WTC11 (cell line): ENCODE results near the gene CDA. TPM values are rescaled to one million over a fixed set of nuclear protein-coding genes. Genes with fewer than 3 reads are reported as not detected.

ENCODE experiments used
- ATAC-seq: fragments of 200-7000 bp; cut with Tn5 transposase; 2 replicates; pipeline ENCODE4 v1.10.0; 2021; ENCODE audit warnings: mild to moderate bottlenecking, moderate library complexity
- CTCF ChIA-PET: fragments of 300-600 bp; sonication (Branson Sonifier 250); formaldehyde crosslinking; loops from one replicate; lab custom pipeline; 2021; ENCODE audit warnings: antibody characterized with exemption; lab: Charles Lee
- POLR2A ChIA-PET: fragments of 350-600 bp; sonication (Branson Sonifier 250); formaldehyde crosslinking; loops from one replicate; lab custom pipeline; 2021; ENCODE audit warnings: antibody characterized with exemption; lab: Charles Lee
- DNase-seq: peaks from one replicate; pipeline ENCODE4 v3.0.0; 2021; ENCODE audit warnings: low spot score
- H3K27ac Mint-ChIP-seq: 2 replicates; pipeline ENCODE4 v1.8.0; 2021; ENCODE audit warnings: mixed read lengths
- H3K27me3 Mint-ChIP-seq: 2 replicates; pipeline ENCODE4 v1.8.0; 2021; ENCODE audit warnings: low read depth, mild to moderate bottlenecking, moderate library complexity, mixed read lengths
- H3K36me3 Mint-ChIP-seq: 2 replicates; pipeline ENCODE4 v1.8.0; 2021; ENCODE audit warnings: mixed read lengths
- H3K4me1 Mint-ChIP-seq: 2 replicates; pipeline ENCODE4 v1.8.0; 2022; ENCODE audit warnings: mixed read lengths
- H3K4me3 Mint-ChIP-seq: 2 replicates; pipeline ENCODE4 v1.8.0; 2021; ENCODE audit warnings: mild to moderate bottlenecking, moderate library complexity, mixed read lengths
- H3K9me3 Mint-ChIP-seq: 2 replicates; pipeline ENCODE4 v1.8.0; 2021; ENCODE audit warnings: mixed read lengths
- GTF2I ChIP-seq: fragments of 250-450 bp; sonication (Bioruptor Pico); conservative IDR thresholded peaks from 2 replicates; pipeline ENCODE4 v1.4.0; 2021; ENCODE audit warnings: mild to moderate bottlenecking
- NR3C1 ChIP-seq: sonication (generic); formaldehyde crosslinking; conservative IDR thresholded peaks from 2 replicates; pipeline ENCODE4 v1.8.1; 2023; ENCODE audit warnings: low read depth, mild to moderate bottlenecking, missing genetic modification reagents
- OVOL2 ChIP-seq: fragments of 250-450 bp; sonication (Bioruptor Pico); IDR thresholded peaks from 2 replicates; pipeline ENCODE4 v1.9.0; 2021; ENCODE audit warnings: mild to moderate bottlenecking, borderline replicate concordance
- ZNF416 ChIP-seq: fragments of 250-450 bp; sonication (Bioruptor Pico); IDR thresholded peaks from 2 replicates; pipeline ENCODE4 v1.9.0; 2021; ENCODE audit warnings: mild to moderate bottlenecking, inconsistent platforms
- total RNA-seq: library from RNA; stranded (reverse); gene quantifications from 3 replicates; pipeline ENCODE4 v1.2.3, GENCODE V29; 2021
- TF ChIP-seq, protein P1 (sequence below): sonication (generic); formaldehyde crosslinking; IDR thresholded peaks from 2 replicates; pipeline ENCODE4 v1.8.1; 2023; ENCODE audit warnings: mild to moderate bottlenecking, missing genetic modification reagents
- TF ChIP-seq, protein P2 (sequence below): fragments of 250-450 bp; sonication (Bioruptor Pico); IDR thresholded peaks from 2 replicates; pipeline ENCODE4 v1.8.0; 2021; ENCODE audit warnings: mild to moderate bottlenecking
- TF ChIP-seq, protein P3 (sequence below): sonication (generic); formaldehyde crosslinking; IDR thresholded peaks from 2 replicates; pipeline ENCODE4 v1.8.1; 2022; ENCODE audit warnings: missing genetic modification reagents, borderline replicate concordance
- TF ChIP-seq, protein P4 (sequence below): fragments of 250-450 bp; sonication (Bioruptor Pico); IDR thresholded peaks from 2 replicates; pipeline ENCODE4 v1.9.0; 2021; ENCODE audit warnings: mild to moderate bottlenecking
- TF ChIP-seq, protein P5 (sequence below): fragments of 250-450 bp; sonication (Bioruptor Pico); IDR thresholded peaks from 2 replicates; pipeline ENCODE4 v1.9.0; 2021; ENCODE audit warnings: moderate library complexity, mild to moderate bottlenecking, inconsistent platforms, borderline replicate concordance
- TF ChIP-seq, protein P6 (sequence below): sonication (generic); formaldehyde crosslinking; IDR thresholded peaks from 2 replicates; pipeline ENCODE4 v1.8.0; 2023; ENCODE audit warnings: missing genetic modification reagents
- TF ChIP-seq, protein P7 (sequence below): fragments of 250-450 bp; sonication (Bioruptor Pico); IDR thresholded peaks from 2 replicates; pipeline ENCODE4 v1.9.0; 2021; ENCODE audit warnings: mild to moderate bottlenecking, borderline replicate concordance
- TF ChIP-seq, protein P8 (sequence below): sonication (generic); formaldehyde crosslinking; IDR thresholded peaks from 2 replicates; pipeline ENCODE4 v1.8.1; 2023; ENCODE audit warnings: mild to moderate bottlenecking, missing genetic modification reagents, moderate library complexity

The CDA gene
- total RNA-seq, 1 experiment from 2014 or later = 12.5 TPM

DNA sequence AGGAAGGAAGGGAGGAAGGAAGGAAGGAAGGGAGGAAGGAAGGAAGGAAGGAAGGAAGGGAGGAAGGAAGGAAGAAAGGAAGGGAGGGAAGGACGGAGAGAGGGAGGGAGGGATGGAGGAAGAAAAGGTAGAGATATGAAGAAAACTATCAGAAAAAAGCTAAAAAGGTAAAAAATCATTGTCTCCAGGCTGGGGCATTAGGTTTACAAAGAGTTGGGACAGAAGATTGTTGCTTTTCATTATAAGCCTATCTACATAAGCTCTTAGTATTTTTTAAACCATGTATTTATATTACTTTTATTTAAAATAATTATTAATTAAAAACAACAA is 37.2 kb downstream of the CDA start:
- CTCF ChIA-PET = interaction anchor here (0.6 to 2.9 kb wide), 7 partner anchors 8 to 195 kb away, joined by 3 to 14 read pairs (median 3); partner anchors contain the start of gene CDA
- ATAC-seq = no peak

DNA sequence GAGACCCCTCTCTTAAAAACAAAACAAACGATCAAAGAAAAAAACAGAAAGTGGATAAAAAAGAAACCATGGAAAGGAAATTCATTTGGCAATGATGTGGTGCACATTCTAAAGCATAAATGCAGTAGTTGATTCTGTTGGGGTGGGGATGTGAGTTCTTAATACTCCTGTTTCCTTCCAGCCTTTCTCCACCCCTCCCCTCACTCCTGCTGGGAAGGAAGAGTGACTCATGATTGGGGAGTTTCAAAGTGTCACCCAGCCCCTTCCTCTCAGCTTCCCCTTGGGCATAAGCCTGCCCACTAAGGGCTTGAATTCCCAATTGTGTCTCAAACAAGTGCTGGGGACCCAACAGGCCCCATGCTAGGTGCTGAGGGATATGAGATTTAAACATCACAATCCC is 37.6 kb downstream of the CDA start:
- H3K9me3 Mint-ChIP-seq = peaks cover 38% of the 10 kb centered on the region
- peak overlapping the region; percentile 83 for H3K27ac Mint-ChIP-seq
- H3K36me3 Mint-ChIP-seq = peaks cover 35% of the 10 kb centered on the region
- ChIA-PET CTCF (interaction anchor here (1.3 to 2.9 kb wide), 2 partner anchors 51 to 196 kb away, joined by 3 to 13 read pairs; no protein-coding TSS in a partner anchor), POLR2A (no interaction called here)
- peaks cover 9% of the 10 kb centered on the region for H3K27me3 Mint-ChIP-seq
- H3K4me3 Mint-ChIP-seq = no peak overlapping the region
- no peak for DNase-seq
- peaks cover 41% of the 10 kb centered on the region for H3K4me1 Mint-ChIP-seq
- ATAC-seq = no peak
- TF ChIP-seq, protein P1, sequence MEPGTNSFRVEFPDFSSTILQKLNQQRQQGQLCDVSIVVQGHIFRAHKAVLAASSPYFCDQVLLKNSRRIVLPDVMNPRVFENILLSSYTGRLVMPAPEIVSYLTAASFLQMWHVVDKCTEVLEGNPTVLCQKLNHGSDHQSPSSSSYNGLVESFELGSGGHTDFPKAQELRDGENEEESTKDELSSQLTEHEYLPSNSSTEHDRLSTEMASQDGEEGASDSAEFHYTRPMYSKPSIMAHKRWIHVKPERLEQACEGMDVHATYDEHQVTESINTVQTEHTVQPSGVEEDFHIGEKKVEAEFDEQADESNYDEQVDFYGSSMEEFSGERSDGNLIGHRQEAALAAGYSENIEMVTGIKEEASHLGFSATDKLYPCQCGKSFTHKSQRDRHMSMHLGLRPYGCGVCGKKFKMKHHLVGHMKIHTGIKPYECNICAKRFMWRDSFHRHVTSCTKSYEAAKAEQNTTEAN = no peak
- TF ChIP-seq NR3C1 = no peak

More for the DNA sequence above, 37.2 kb downstream of the CDA start:
- no peak overlapping the region for H3K4me3 Mint-ChIP-seq
- no peak overlapping the region; the same call in 1 of the 2 replicates for H3K27ac Mint-ChIP-seq
- no peak for DNase-seq
- peaks cover 7% of the 10 kb centered on the region for H3K27me3 Mint-ChIP-seq
- TF ChIP-seq, protein P2, sequence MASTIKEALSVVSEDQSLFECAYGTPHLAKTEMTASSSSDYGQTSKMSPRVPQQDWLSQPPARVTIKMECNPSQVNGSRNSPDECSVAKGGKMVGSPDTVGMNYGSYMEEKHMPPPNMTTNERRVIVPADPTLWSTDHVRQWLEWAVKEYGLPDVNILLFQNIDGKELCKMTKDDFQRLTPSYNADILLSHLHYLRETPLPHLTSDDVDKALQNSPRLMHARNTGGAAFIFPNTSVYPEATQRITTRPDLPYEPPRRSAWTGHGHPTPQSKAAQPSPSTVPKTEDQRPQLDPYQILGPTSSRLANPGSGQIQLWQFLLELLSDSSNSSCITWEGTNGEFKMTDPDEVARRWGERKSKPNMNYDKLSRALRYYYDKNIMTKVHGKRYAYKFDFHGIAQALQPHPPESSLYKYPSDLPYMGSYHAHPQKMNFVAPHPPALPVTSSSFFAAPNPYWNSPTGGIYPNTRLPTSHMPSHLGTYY (CRISPR knock-in tag) = no peak
- TF ChIP-seq, protein P3, sequence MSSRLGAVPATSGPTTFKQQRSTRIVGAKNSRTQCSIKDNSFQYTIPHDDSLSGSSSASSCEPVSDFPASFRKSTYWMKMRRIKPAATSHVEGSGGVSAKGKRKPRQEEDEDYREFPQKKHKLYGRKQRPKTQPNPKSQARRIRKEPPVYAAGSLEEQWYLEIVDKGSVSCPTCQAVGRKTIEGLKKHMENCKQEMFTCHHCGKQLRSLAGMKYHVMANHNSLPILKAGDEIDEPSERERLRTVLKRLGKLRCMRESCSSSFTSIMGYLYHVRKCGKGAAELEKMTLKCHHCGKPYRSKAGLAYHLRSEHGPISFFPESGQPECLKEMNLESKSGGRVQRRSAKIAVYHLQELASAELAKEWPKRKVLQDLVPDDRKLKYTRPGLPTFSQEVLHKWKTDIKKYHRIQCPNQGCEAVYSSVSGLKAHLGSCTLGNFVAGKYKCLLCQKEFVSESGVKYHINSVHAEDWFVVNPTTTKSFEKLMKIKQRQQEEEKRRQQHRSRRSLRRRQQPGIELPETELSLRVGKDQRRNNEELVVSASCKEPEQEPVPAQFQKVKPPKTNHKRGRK (CRISPR knock-in tag) = 0 out of 2 replicates have a peak, but pooled peaks have one; percentile 52
- peaks cover 35% of the 10 kb centered on the region for H3K36me3 Mint-ChIP-seq
- POLR2A ChIA-PET = no interaction called here
- peaks cover 41% of the 10 kb centered on the region for H3K4me1 Mint-ChIP-seq
- peaks cover 38% of the 10 kb centered on the region for H3K9me3 Mint-ChIP-seq

DNA sequence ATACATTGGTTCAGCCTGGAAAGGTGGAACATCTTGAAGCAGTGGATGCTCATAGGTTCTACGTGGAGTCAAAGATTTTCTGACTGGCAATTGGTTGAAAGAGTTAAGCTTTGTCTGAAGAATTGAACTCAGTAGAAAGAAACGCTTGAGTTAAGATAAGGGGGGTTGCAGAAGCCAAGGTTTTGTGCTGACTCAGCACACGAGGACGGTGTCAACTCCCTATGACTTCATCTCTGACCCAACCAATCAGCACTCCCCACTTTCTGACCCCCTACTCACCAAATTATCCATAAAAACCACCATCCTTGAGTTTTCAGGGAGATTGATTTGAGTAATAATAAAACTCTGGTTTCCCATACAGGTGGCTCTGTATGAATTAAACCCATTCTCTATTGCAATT is 41.8 kb downstream of the CDA start:
- POLR2A ChIA-PET = interaction anchor here (0.6 kb wide), 1 partner anchor 793 kb away, joined by 3 read pairs; no protein-coding TSS in a partner anchor
- Mint-ChIP-seq H3K27me3 (peaks cover 15% of the 10 kb centered on the region), H3K9me3 (peaks cover 33% of the 10 kb centered on the region), H3K4me1 (peaks cover 34% of the 10 kb centered on the region), H3K36me3 (peaks cover 32% of the 10 kb centered on the region), H3K27ac (no peak overlapping the region), H3K4me3 (no peak overlapping the region)
- CTCF ChIA-PET = interaction anchor here (1.8 kb wide), 1 partner anchor 55 kb away, joined by 6 read pairs; no protein-coding TSS in a partner anchor
- ATAC-seq = no peak
- no peak for DNase-seq
- TF ChIP-seq, protein P4, sequence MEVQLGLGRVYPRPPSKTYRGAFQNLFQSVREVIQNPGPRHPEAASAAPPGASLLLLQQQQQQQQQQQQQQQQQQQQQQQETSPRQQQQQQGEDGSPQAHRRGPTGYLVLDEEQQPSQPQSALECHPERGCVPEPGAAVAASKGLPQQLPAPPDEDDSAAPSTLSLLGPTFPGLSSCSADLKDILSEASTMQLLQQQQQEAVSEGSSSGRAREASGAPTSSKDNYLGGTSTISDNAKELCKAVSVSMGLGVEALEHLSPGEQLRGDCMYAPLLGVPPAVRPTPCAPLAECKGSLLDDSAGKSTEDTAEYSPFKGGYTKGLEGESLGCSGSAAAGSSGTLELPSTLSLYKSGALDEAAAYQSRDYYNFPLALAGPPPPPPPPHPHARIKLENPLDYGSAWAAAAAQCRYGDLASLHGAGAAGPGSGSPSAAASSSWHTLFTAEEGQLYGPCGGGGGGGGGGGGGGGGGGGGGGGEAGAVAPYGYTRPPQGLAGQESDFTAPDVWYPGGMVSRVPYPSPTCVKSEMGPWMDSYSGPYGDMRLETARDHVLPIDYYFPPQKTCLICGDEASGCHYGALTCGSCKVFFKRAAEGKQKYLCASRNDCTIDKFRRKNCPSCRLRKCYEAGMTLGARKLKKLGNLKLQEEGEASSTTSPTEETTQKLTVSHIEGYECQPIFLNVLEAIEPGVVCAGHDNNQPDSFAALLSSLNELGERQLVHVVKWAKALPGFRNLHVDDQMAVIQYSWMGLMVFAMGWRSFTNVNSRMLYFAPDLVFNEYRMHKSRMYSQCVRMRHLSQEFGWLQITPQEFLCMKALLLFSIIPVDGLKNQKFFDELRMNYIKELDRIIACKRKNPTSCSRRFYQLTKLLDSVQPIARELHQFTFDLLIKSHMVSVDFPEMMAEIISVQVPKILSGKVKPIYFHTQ (CRISPR knock-in tag) = no peak
- TF ChIP-seq GTF2I (CRISPR knock-in tag) = no peak
- TF ChIP-seq ZNF416 (CRISPR knock-in tag) = no peak
- TF ChIP-seq, protein P5, sequence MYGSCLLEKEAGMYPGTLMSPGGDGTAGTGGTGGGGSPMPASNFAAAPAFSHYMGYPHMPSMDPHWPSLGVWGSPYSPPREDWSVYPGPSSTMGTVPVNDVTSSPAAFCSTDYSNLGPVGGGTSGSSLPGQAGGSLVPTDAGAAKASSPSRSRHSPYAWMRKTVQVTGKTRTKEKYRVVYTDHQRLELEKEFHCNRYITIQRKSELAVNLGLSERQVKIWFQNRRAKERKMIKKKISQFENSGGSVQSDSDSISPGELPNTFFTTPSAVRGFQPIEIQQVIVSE (CRISPR knock-in tag) = no peak
- TF ChIP-seq, protein P6, sequence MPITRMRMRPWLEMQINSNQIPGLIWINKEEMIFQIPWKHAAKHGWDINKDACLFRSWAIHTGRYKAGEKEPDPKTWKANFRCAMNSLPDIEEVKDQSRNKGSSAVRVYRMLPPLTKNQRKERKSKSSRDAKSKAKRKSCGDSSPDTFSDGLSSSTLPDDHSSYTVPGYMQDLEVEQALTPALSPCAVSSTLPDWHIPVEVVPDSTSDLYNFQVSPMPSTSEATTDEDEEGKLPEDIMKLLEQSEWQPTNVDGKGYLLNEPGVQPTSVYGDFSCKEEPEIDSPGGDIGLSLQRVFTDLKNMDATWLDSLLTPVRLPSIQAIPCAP = no peak
- TF ChIP-seq, protein P7, sequence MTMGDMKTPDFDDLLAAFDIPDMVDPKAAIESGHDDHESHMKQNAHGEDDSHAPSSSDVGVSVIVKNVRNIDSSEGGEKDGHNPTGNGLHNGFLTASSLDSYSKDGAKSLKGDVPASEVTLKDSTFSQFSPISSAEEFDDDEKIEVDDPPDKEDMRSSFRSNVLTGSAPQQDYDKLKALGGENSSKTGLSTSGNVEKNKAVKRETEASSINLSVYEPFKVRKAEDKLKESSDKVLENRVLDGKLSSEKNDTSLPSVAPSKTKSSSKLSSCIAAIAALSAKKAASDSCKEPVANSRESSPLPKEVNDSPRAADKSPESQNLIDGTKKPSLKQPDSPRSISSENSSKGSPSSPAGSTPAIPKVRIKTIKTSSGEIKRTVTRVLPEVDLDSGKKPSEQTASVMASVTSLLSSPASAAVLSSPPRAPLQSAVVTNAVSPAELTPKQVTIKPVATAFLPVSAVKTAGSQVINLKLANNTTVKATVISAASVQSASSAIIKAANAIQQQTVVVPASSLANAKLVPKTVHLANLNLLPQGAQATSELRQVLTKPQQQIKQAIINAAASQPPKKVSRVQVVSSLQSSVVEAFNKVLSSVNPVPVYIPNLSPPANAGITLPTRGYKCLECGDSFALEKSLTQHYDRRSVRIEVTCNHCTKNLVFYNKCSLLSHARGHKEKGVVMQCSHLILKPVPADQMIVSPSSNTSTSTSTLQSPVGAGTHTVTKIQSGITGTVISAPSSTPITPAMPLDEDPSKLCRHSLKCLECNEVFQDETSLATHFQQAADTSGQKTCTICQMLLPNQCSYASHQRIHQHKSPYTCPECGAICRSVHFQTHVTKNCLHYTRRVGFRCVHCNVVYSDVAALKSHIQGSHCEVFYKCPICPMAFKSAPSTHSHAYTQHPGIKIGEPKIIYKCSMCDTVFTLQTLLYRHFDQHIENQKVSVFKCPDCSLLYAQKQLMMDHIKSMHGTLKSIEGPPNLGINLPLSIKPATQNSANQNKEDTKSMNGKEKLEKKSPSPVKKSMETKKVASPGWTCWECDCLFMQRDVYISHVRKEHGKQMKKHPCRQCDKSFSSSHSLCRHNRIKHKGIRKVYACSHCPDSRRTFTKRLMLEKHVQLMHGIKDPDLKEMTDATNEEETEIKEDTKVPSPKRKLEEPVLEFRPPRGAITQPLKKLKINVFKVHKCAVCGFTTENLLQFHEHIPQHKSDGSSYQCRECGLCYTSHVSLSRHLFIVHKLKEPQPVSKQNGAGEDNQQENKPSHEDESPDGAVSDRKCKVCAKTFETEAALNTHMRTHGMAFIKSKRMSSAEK = no peak
- TF ChIP-seq, protein P8, sequence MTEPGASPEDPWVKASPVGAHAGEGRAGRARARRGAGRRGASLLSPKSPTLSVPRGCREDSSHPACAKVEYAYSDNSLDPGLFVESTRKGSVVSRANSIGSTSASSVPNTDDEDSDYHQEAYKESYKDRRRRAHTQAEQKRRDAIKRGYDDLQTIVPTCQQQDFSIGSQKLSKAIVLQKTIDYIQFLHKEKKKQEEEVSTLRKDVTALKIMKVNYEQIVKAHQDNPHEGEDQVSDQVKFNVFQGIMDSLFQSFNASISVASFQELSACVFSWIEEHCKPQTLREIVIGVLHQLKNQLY (CRISPR knock-in tag) = no peak
- no peak for TF ChIP-seq OVOL2
